Epithelial cell of prostate (primary cell): ENCODE results near the gene TBCC.
"Not testable (repeated sequence)": the region's sequence is repeated elsewhere in the genome, so short reads cannot be mapped to it uniquely, and the experiment has no call there.

ENCODE experiments used
- DNase-seq: peaks from one replicate; pipeline ENCODE4 v3.0.0-alpha.2; 2011; ENCODE audit warnings: low read depth, low spot score
- H3K27ac ChIP-seq: fragments of 450-650 bp; 2 replicates; pipeline ENCODE4 v1.5.1; 2017; ENCODE audit warnings: mild to moderate bottlenecking

The TBCC gene

DNA sequence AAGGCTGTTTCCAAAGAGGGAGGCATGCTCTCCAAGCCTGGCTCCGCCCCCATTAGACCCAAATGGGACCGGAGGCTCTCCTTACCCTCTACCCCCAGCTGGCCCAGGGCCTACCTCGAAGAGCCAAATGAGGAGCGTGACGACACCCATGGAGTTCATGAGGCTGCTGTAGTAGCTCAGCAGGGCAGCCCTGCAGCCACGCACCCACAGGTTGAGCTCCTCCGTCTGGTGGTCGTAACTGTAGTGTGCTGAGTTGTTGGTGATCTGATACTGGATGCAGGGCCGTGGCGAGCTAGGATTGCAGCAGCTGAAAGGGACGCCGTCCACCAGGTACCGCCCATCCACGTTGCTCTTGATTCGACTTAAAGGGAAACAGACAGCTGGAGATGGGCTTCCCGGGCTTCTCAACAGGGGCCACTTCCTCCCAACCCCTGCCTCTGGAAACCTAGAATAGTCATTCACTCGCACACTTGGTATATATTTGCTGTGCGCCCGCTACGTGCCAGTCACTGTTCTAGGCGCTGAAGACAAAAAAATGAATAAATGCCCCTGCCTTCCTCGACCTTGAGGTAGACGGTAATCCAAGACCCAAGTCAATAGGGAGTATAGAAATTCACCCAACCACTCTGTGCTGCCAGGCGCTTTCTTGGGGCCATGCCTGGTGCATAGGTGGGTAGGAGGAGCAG is 41.5 kb downstream of the TBCC start:
- no peak for DNase-seq
- H3K27ac ChIP-seq = no peak overlapping the region

DNA sequence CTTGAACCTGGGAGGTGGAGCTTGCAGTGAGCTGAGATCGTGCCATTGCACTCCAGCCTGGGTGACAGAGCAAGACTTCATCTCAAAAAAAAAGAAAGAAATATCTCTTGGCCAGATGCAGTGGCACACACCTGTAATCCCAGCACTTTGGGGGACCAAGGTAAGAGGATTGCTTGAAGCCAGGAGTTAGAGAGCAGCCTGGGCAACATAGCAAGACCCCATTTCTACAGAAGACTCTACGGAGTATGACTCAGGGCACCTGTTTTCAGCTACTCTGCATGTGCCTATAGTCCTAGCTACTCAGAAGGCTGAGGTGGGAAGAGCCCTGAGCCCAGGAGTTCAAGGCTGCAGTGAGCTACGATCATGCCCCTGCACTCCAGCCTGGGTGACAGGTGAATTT is 43.1 kb downstream of the TBCC start:
- DNase-seq = not testable (repeated sequence)
- peak overlapping the region; percentile 42 for H3K27ac ChIP-seq

DNA sequence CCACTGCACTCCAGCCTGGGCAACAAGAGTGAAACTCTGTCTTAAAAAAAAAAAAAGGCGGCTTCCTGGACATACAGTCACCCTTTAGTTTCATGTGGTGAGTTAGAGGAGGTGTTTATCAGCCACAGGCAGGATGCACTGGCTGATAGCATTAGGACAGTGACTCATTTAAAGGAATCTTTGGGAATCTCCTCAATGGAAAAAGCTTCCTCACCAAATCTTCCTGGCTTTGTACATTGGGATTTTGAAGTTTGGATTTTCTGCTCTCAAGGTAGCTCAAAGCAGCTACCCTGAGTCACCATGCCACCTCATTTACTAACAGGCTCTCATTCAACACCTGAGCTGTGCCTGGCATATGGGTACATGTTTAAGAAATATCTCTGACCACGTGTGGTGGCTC is 43.7 kb downstream of the TBCC start:
- H3K27ac ChIP-seq = peak overlapping the region; percentile 42
- no peak for DNase-seq

DNA sequence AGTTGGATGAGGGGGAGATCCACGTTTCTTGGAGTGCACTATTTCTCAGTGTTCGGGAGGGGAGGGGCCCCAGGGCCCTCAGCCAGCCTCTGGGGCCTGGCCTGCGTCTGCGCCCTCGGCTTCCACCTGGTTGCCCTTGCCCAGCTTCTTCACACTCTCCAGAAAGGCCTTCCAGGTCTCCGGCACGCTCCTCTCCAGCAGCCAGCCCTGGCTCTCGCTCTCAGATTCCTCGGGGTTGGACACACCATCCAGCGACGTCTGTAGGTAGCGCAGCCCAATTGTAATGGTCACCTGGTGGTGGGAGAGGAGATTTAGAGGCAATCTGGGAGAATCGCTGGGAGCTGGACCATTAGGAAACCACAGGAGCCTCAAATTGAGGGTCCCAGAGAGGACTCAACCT is 47.7 kb downstream of the TBCC start:
- no peak overlapping the region for H3K27ac ChIP-seq
- DNase-seq = no peak

DNA sequence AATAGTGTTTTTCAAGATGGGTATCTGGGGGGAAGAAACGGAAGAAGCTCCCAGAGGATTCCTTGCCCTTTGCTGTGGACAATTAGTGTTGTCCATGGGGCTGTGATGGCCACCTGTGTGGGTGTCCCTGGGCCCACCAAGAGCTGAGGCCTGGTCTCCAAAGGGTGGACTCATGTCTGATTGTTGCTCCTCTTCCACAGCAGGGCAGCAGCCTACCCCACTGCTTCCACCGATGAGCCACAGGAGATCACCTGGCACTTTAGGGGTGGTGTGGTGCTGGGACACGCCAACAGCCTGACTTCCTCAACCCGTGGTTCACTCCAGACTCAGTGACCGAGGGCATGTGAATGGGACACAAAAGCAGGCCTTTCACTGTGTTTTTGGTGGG is 48.6 kb downstream of the TBCC start:
- no peak overlapping the region for H3K27ac ChIP-seq
- no peak for DNase-seq

DNA sequence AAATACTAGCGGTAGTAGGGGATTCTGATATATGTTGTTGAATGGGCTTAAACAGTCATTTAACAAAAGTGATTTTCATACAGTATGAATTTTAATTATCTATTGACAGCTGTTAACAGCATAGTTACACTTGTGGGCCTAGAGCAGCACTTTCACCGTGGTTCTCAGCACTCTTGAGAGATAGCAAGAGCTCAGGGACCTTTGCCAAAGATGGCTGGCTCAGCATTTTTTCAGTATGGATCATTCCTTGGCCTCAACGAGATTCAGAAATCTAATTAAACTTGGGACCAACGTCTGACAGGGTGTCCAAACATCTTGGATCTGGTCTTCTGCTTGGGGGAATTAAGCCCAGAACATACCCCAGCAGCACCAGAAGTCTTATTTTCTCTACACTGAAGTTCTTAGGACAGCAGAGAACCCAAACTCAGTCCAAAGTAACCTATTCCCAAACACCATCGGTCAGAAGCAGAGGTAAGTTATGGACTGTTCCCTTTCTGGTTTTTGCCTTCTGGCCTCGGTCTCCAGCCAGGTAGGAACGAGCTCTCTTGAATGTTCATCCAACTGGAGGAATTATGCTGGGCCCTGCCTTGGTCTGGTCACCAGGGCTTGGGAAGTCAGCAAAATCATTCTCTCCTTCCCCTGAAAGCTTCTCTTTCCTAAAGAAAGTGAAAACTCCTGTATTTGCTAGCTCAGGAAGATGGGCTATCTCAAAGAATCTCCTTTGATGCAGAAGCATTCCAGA is 49.2 kb downstream of the TBCC start:
- H3K27ac ChIP-seq = no peak overlapping the region
- no peak for DNase-seq

DNA sequence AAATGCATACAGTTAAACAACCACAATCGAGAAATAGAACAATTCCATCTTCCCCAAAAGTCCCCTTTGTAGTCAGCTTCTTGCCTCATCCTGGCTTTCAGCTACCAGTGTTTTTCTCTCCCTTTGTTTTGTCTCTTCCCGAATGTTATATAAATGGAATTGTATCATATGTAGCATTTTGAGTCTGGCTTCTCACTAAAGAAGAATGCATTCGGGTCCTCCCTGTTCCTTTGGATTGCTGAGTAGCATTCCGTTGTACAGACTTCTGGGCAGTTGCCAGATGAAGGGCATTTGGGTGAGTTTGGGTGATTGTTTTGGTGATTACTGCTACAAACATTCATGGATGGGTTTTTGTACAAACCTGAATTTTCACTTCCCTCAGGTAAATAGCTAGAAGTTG is 51.3 kb downstream of the TBCC start:
- DNase-seq = no peak
- H3K27ac ChIP-seq = peak overlapping the region; percentile 81
